Ovary (tissue), 9 donors: ENCODE measurements around the gene DNTT. TPM values are rescaled to one million over a fixed set of nuclear protein-coding genes. Genes with fewer than 3 reads are reported as not detected.

Experiments used
- DNase-seq, 5 donors: peaks; one replicate each; pipeline ENCODE4 v3.0.0-alpha.2; 2019 to 2020
- H3K27ac ChIP-seq, 2 donors: fragments of 200-600 bp; one replicate each; pipeline versions ENCODE4 v1.5.1 to v1.8.0; 2019 to 2022
- H3K27me3 ChIP-seq: fragments of 200-600 bp; one replicate; pipeline ENCODE4 v1.8.0; 2022
- H3K36me3 ChIP-seq: fragments of 200-600 bp; sonication (generic); one replicate; pipeline ENCODE4 v1.5.1; 2019
- H3K4me1 ChIP-seq: one replicate; pipeline ENCODE4 v1.8.1; 2013; ENCODE audit warnings: mild to moderate bottlenecking, moderate library complexity; ENCODE audit not compliant: insufficient read depth
- H3K4me3 ChIP-seq: fragments of 200-600 bp; sonication (generic); one replicate; pipeline ENCODE4 v1.5.1; 2017
- H3K9me3 ChIP-seq, 2 donors: fragments of 200-600 bp in 1 of 2; sonication (generic) in 1 of 2; one replicate each; pipeline versions ENCODE4 v1.5.1 to v1.8.1; 2013 to 2019; ENCODE audit warnings: mild to moderate bottlenecking in 1 of 2, moderate library complexity in 1 of 2
- CTCF ChIP-seq, 3 donors: fragments of 450-650 bp in 2 of 3; fragments of 200-600 bp in 1 of 3; IDR thresholded peaks; one replicate each; pipeline versions ENCODE4 v1.5.1 to v1.8.0; 2016 to 2022; ENCODE audit warnings: antibody characterized with exemption in 3 of 3, mild to moderate bottlenecking in 1 of 3
- EP300 ChIP-seq: sonication (generic); formaldehyde crosslinking; IDR thresholded peaks from one replicate; pipeline ENCODE4 v1.6.1; 2017; ENCODE audit warnings: antibody characterized with exemption
- POLR2A ChIP-seq: fragments of 450-650 bp; IDR thresholded peaks from one replicate; pipeline ENCODE4 v1.6.1; 2017; ENCODE audit warnings: antibody characterized with exemption, mild to moderate bottlenecking, moderate library complexity
- WGBS, 3 donors: extraction: QIAGEN DNeasy Blood & Tissue Kit in 1 of 3; methylation state at CpG; one replicate each; pipeline versions ENCODE4 v1.1.5 to v1.1.7; 2013 to 2017; 5-methylcytosine and 5-hydroxymethylcytosine counted together
- intact Hi-C, 4 donors: fragments of 100-400 bp; cut with DNase I; formaldehyde crosslinking; loops; one replicate each; pipeline versions ENCODE4 v1.11.0 to v1.15.1; 2022 to 2023
- polyA plus RNA-seq, 2 donors: library from polyadenylated mRNA; stranded (reverse); fragments of 200-250 nt in 1 of 2; fragments of 350-450 nt in 1 of 2; fragmentation: Illumina TruSeq in 1 of 2; extraction: RNeasy Lipid Tissue Mini Kit (QIAGEN cat#74804) in 1 of 2; gene quantifications; one replicate each; pipeline ENCODE4 v1.2.3, GENCODE V29; 2013 to 2014
- total RNA-seq, 7 donors: library from RNA; depleted of rRNA in 2 of 7; stranded (reverse); fragments of >200 nt in 2 of 7; fragmentation: NEBNext Ultra II Directional in 3 of 7; extraction: Animal tissue kit (Norgen Biotek cat#: 25700) in 3 of 7; gene quantifications; one replicate each; pipeline versions ENCODE4 v1.1.0 to v1.2.4, GENCODE V29; 2016 to 2023
- donor health status: DM: no; HTN: no; CAD: no; lungs with moderate emphysema.
- donor health status: DM: no; HTN: no; CAD: no.
- donor health status: Bipolar disorder and iron deficiency.
- donor health status: DM: yes; HTN: yes; CAD: no.
- donor health status: DM: no; HTN: no; CAD: no.
- donor health status: DM: yes; HTN: yes; CAD: no.

DNTT gene
- total and polyA plus RNA-seq, 9 donors: not detected

- Histone ChIP-seq H3K9me3 (no peaks in the 10 kb centered on the region), H3K4me3 (no peak overlapping the region), H3K27me3 (no peaks in the 10 kb centered on the region), H3K4me1 (no peaks in the 10 kb centered on the region), H3K36me3 (no peaks in the 10 kb centered on the region), H3K27ac (no peak overlapping the region)
- TF ChIP-seq EP300 (no peak), POLR2A (no peak), CTCF (IDR thresholded peaks at IDR 0.05) (no peak)
- intact Hi-C loops: no loop called here
- no peak for DNase-seq
- 79 to 88% (median 80%) methylated on average over 6 of the region's 6 CpGs for WGBS, 3 donors
Measured at GRCh38 chr10:96269438-96270300, 34.6 kb upstream of the DNTT start.

- TF ChIP-seq POLR2A: no peak
- no peak for TF ChIP-seq CTCF (IDR thresholded peaks at IDR 0.05)
- no peak for TF ChIP-seq EP300
- H3K9me3 ChIP-seq: no peaks in the 10 kb centered on the region
- H3K27me3 ChIP-seq: no peaks in the 10 kb centered on the region
- no peak for DNase-seq
- 90 to 99% (median 92%) methylated on average over 2 of the region's 2 CpGs for WGBS, 3 donors
- H3K27ac ChIP-seq: no peak overlapping the region
- no peaks in the 10 kb centered on the region for H3K4me1 ChIP-seq
- H3K4me3 ChIP-seq: no peak overlapping the region
- intact Hi-C loops: no loop called here
- no peaks in the 10 kb centered on the region for H3K36me3 ChIP-seq
Measured at GRCh38 chr10:96270571-96270970, 33.7 kb upstream of the DNTT start.

- Histone ChIP-seq H3K27me3 (no peaks in the 10 kb centered on the region), H3K27ac (no peak within 1 kb of the TSS), H3K4me1 (no peaks in the 10 kb centered on the region), H3K36me3 (no peaks in the 10 kb centered on the region), H3K9me3 (no peaks in the 10 kb centered on the region), H3K4me3 (no peak within 1 kb of the TSS)
- TF ChIP-seq CTCF (IDR thresholded peaks at IDR 0.05) (no peak), EP300 (no peak), POLR2A (no peak)
- WGBS, 3 donors: 52 to 55% (median 53%) methylated on average over 6 of the region's 6 CpGs
- intact Hi-C loops: no loop called here
- DNase-seq: no peak
Measured at GRCh38 chr10:96271016-96271815, 33.0 kb upstream of the DNTT start, which contains the start of gene BLNK. TSS of gene BLNK (minus strand) at chr10:96271569. CDS start at chr10:96271398, 171 bp downstream.

GRCh38 chr10:96272316-96273280 is 31.6 kb upstream of the DNTT start:
- H3K27ac ChIP-seq: no peak overlapping the region
- WGBS, 3 donors: 56 to 69% (median 60%) methylated on average over 8 of the region's 8 CpGs
- DNase-seq: no peak
- no peaks in the 10 kb centered on the region for H3K27me3 ChIP-seq
- TF ChIP-seq EP300 (no peak), POLR2A (no peak), CTCF (IDR thresholded peaks at IDR 0.05) (no peak)
- no peak overlapping the region for H3K4me3 ChIP-seq
- no peaks in the 10 kb centered on the region for H3K9me3 ChIP-seq
- H3K36me3 ChIP-seq: no peaks in the 10 kb centered on the region
- H3K4me1 ChIP-seq: no peaks in the 10 kb centered on the region
- intact Hi-C loops: no loop called here
